Stimulated activated CD8-positive, alpha-beta memory T cell treated with anti-CD3 and anti-CD28 coated beads, Interleukin-2, amount 100 ng/mL, for 1 hour (primary cell): ENCODE results near the gene XPC.
A peak's percentile ranks its signal among the peaks of the same experiment; 100 is the strongest.
"Not testable (repeated sequence)": the region's sequence is repeated elsewhere in the genome, so short reads cannot be mapped to it uniquely, and the experiment has no call there.

ENCODE experiments used
- DNase-seq, 2 donors: peaks; one replicate each; pipeline ENCODE4 v3.0.0-alpha.2; 2020; ENCODE audit warnings: low read depth in 2 of 2

XPC gene

GRCh38 chr3:14178247-14179113 is at the start of gene XPC, which contains the start of gene LSM3:
Gene XPC (minus strand): TSS chr3:14178601. CDS start chr3:14178568, 33 bp downstream.
Gene LSM3 (plus strand): TSS chr3:14178817. CDS start chr3:14178861, 44 bp downstream.
- peak; percentile 96 for DNase-seq

- no peak for DNase-seq
These were observed 49.5 kb upstream of the XPC start for GRCh38 chr3:14227856-14228255.

- not testable (repeated sequence) for DNase-seq
These were observed 48.0 kb upstream of the XPC start for GRCh38 chr3:14226351-14226750.

- DNase-seq = no peak
These were observed 47.0 kb upstream of the XPC start for GRCh38 chr3:14225421-14225820.

- no peak for DNase-seq
These were observed 46.5 kb upstream of the XPC start for GRCh38 chr3:14224895-14225294.

GRCh38 chr3:14223595-14223994 is 45.2 kb upstream of the XPC start:
- no peak for DNase-seq

GRCh38 chr3:14222900-14223594 is 44.6 kb upstream of the XPC start:
- DNase-seq = no peak

- no peak for DNase-seq
These were observed 44.1 kb upstream of the XPC start for GRCh38 chr3:14222457-14222856.

- no peak for DNase-seq
These were observed 43.5 kb upstream of the XPC start for GRCh38 chr3:14221902-14222301.

- no peak for DNase-seq
These were observed 42.5 kb upstream of the XPC start for GRCh38 chr3:14220933-14221332.

GRCh38 chr3:14218355-14218754 is 40.0 kb upstream of the XPC start:
- no peak for DNase-seq

GRCh38 chr3:14216257-14217048 is 38.1 kb upstream of the XPC start:
- peak in 1 of 2 donors; percentile 13 for DNase-seq

- DNase-seq = no peak
These were observed 36.4 kb upstream of the XPC start for GRCh38 chr3:14214764-14215163.

GRCh38 chr3:14213066-14213774 is 34.8 kb upstream of the XPC start:
- DNase-seq = no peak

- DNase-seq = no peak
These were observed 33.6 kb upstream of the XPC start for GRCh38 chr3:14212032-14212431.

- DNase-seq = no peak
These were observed 33.2 kb upstream of the XPC start for GRCh38 chr3:14211621-14212020.

GRCh38 chr3:14210843-14211594 is 32.6 kb upstream of the XPC start:
- no peak for DNase-seq

- DNase-seq = no peak
These were observed 31.9 kb upstream of the XPC start for GRCh38 chr3:14210290-14210688.

GRCh38 chr3:14209581-14210289 is 31.3 kb upstream of the XPC start:
- no peak for DNase-seq

GRCh38 chr3:14208977-14209394 is 30.6 kb upstream of the XPC start:
- DNase-seq = no peak
